ENCODE results near the gene PACRGL.

The PACRGL gene

GRCh38 chr4:20698820-20699219 is 1.4 kb upstream of the PACRGL start:
- no peak overlapping the region for H3K4me2 ChIP-seq (ENCODE audit: low read depth, low read length, poor library complexity, severe bottlenecking)
- TF ChIP-seq EZH2phosphoT487 (conservative IDR thresholded peaks at IDR 0.05; ENCODE audit: low read length) (no peak), CTCF (IDR thresholded peaks at IDR 0.05; ENCODE audit: insufficient read depth, low read length, poor library complexity, severe bottlenecking) (no peak)
- H2AFZ ChIP-seq (ENCODE audit: low read depth, low read length, severe bottlenecking) = peak overlapping the region; percentile 98
- H3K9me3 ChIP-seq (ENCODE audit: insufficient read depth, low read length) = no peaks in the 10 kb centered on the region
- H3K4me3 ChIP-seq (ENCODE audit: insufficient read depth, low read length, poor library complexity, severe bottlenecking) = no peak overlapping the region
- no peaks in the 10 kb centered on the region for H3K36me3 ChIP-seq (ENCODE audit: low read length)
- H3K27me3 ChIP-seq (ENCODE audit: low read length) = no peaks in the 10 kb centered on the region
- peaks cover 15% of the 10 kb centered on the region for H3K79me2 ChIP-seq (ENCODE audit: insufficient read depth, low read length)
- H3K9me2 ChIP-seq (replicated peaks; ENCODE audit: insufficient read depth, low read length) = no peaks in the 10 kb centered on the region
- H3K27ac ChIP-seq (ENCODE audit: low read depth, low read length) = no peak overlapping the region
- no peak overlapping the region for H3K9ac ChIP-seq (ENCODE audit: low read length)
- H4K20me1 ChIP-seq (ENCODE audit: low read depth, low read length) = no peaks in the 10 kb centered on the region
- H3F3A ChIP-seq (ENCODE audit: insufficient read depth) = 0 out of 2 replicates have a peak, but pooled peaks cover 4% of the 10 kb centered on the region

- TF ChIP-seq EZH2phosphoT487 (conservative IDR thresholded peaks at IDR 0.05; ENCODE audit: low read length) (no peak), CTCF (IDR thresholded peaks at IDR 0.05; ENCODE audit: insufficient read depth, low read length, poor library complexity, severe bottlenecking) (no peak)
- no peaks in the 10 kb centered on the region for H3F3A ChIP-seq (ENCODE audit: insufficient read depth)
- no peaks in the 10 kb centered on the region for H3K27me3 ChIP-seq (ENCODE audit: low read length)
- H3K9me3 ChIP-seq (ENCODE audit: insufficient read depth, low read length) = no peaks in the 10 kb centered on the region
- H3K27ac ChIP-seq (ENCODE audit: low read depth, low read length) = no peak overlapping the region
- H4K20me1 ChIP-seq (ENCODE audit: low read depth, low read length) = no peaks in the 10 kb centered on the region
- no peaks in the 10 kb centered on the region for H3K9me2 ChIP-seq (replicated peaks; ENCODE audit: insufficient read depth, low read length)
- no peak overlapping the region for H3K9ac ChIP-seq (ENCODE audit: low read length)
- peaks cover 16% of the 10 kb centered on the region; the same call in 1 of the 2 replicates for H3K36me3 ChIP-seq (ENCODE audit: low read length)
- H3K4me3 ChIP-seq (ENCODE audit: insufficient read depth, low read length, poor library complexity, severe bottlenecking) = no peak overlapping the region
- no peak overlapping the region for H3K4me2 ChIP-seq (ENCODE audit: low read depth, low read length, poor library complexity, severe bottlenecking)
- H2AFZ ChIP-seq (ENCODE audit: low read depth, low read length, severe bottlenecking) = no peak overlapping the region
- H3K79me2 ChIP-seq (ENCODE audit: insufficient read depth, low read length) = no peaks in the 10 kb centered on the region
Measured at GRCh38 chr4:20711335-20711734, 11.1 kb downstream of the PACRGL start.

- Histone ChIP-seq H3K9me2 (replicated peaks; ENCODE audit: insufficient read depth, low read length) (no peaks in the 10 kb centered on the region), H3F3A (ENCODE audit: insufficient read depth) (no peaks in the 10 kb centered on the region), H3K9me3 (ENCODE audit: insufficient read depth, low read length) (no peaks in the 10 kb centered on the region), H3K4me2 (ENCODE audit: low read depth, low read length, poor library complexity, severe bottlenecking) (no peak overlapping the region), H3K27me3 (ENCODE audit: low read length) (no peaks in the 10 kb centered on the region), H4K20me1 (ENCODE audit: low read depth, low read length) (no peaks in the 10 kb centered on the region), H3K27ac (ENCODE audit: low read depth, low read length) (no peak overlapping the region), H2AFZ (ENCODE audit: low read depth, low read length, severe bottlenecking) (no peak overlapping the region), H3K36me3 (ENCODE audit: low read length) (peaks cover 6% of the 10 kb centered on the region; the same call in 1 of the 2 replicates), H3K4me3 (ENCODE audit: insufficient read depth, low read length, poor library complexity, severe bottlenecking) (no peak overlapping the region), H3K79me2 (ENCODE audit: insufficient read depth, low read length) (no peaks in the 10 kb centered on the region), H3K9ac (ENCODE audit: low read length) (no peak overlapping the region)
- TF ChIP-seq EZH2phosphoT487 (conservative IDR thresholded peaks at IDR 0.05; ENCODE audit: low read length) = no peak
- TF ChIP-seq CTCF (IDR thresholded peaks at IDR 0.05; ENCODE audit: insufficient read depth, low read length, poor library complexity, severe bottlenecking) = no peak
Measured at GRCh38 chr4:20723019-20723418, 22.8 kb downstream of the PACRGL start.

All from SU-DHL-6 (cell line).